ENCODE data around the gene SRGAP3.

Gene SRGAP3

GRCh38 chr3:8984526-8984925 lies 264.9 kb downstream of the SRGAP3 start:
- Histone ChIP-seq H3K4me1 (ENCODE audit: control insufficient read depth, insufficient read depth, low read length) (no peaks in the 10 kb centered on the region), H3K9me3 (replicated peaks; ENCODE audit: low read length) (no peaks in the 10 kb centered on the region), H3K27me3 (ENCODE audit: control insufficient read depth, insufficient read depth, low read length) (peaks cover 18% of the 10 kb centered on the region), H3K4me3 (ENCODE audit: low read length) (no peak overlapping the region), H3K4me2 (ENCODE audit: low read length) (no peak overlapping the region), H3K9ac (ENCODE audit: low read depth, low read length) (no peak overlapping the region), H3K36me3 (ENCODE audit: insufficient read depth, low read length) (no peaks in the 10 kb centered on the region)

GRCh38 chr3:8984081-8984480 lies 265.4 kb downstream of the SRGAP3 start:
- Histone ChIP-seq H3K4me2 (ENCODE audit: low read length) (no peak overlapping the region), H3K4me1 (ENCODE audit: control insufficient read depth, insufficient read depth, low read length) (no peaks in the 10 kb centered on the region), H3K36me3 (ENCODE audit: insufficient read depth, low read length) (no peaks in the 10 kb centered on the region), H3K9me3 (replicated peaks; ENCODE audit: low read length) (no peaks in the 10 kb centered on the region), H3K27me3 (ENCODE audit: control insufficient read depth, insufficient read depth, low read length) (peaks cover 18% of the 10 kb centered on the region), H3K9ac (ENCODE audit: low read depth, low read length) (no peak overlapping the region), H3K4me3 (ENCODE audit: low read length) (no peak overlapping the region)

DNA sequence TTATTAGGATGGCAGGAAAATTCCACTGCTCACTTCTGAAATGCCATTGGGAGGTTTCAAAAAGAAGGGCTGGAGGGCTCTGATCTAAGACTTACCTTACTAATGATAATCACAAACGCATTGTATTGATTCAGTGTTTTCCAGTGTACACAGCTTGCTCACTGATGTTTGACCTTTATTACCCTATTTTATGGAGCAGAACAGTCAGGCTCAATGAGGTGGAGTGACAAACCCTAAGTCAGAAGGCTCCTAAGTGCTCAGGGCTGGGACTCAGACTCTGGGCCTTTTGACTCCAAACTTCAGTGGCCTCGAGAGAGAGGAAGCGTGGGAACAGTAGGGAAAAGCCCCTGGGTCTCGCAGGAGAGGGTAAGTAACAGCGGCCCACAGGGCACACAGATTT lies 265.9 kb downstream of the SRGAP3 start:
- Histone ChIP-seq H3K4me3 (ENCODE audit: low read length) (no peak overlapping the region), H3K4me1 (ENCODE audit: control insufficient read depth, insufficient read depth, low read length) (no peaks in the 10 kb centered on the region), H3K4me2 (ENCODE audit: low read length) (no peak overlapping the region), H3K9ac (ENCODE audit: low read depth, low read length) (no peak overlapping the region), H3K27me3 (ENCODE audit: control insufficient read depth, insufficient read depth, low read length) (peaks cover 18% of the 10 kb centered on the region), H3K36me3 (ENCODE audit: insufficient read depth, low read length) (no peaks in the 10 kb centered on the region), H3K9me3 (replicated peaks; ENCODE audit: low read length) (no peaks in the 10 kb centered on the region)

DNA sequence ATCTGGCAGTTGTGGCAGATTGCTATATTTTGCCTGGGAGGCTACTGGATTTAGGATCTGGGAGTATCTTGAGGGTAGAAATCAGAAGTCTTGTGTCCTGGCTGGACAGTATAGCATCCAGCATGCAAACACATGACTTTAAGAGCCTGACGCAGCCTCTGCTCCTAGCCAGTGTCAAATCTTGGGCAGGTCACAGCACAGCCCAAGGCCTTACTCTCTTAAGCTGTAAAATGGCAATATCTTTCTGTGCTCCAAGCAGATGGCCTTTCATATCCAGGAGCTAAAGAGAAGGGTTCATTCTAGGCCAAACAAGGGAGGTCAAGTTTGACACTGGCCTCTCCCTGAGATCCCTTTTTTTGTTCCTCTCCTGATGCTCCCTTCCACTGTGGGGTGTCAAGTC lies 266.4 kb downstream of the SRGAP3 start:
- Histone ChIP-seq H3K4me3 (ENCODE audit: low read length) (no peak overlapping the region), H3K9ac (ENCODE audit: low read depth, low read length) (no peak overlapping the region), H3K4me2 (ENCODE audit: low read length) (no peak overlapping the region), H3K4me1 (ENCODE audit: control insufficient read depth, insufficient read depth, low read length) (no peaks in the 10 kb centered on the region), H3K9me3 (replicated peaks; ENCODE audit: low read length) (no peaks in the 10 kb centered on the region), H3K36me3 (ENCODE audit: insufficient read depth, low read length) (no peaks in the 10 kb centered on the region), H3K27me3 (ENCODE audit: control insufficient read depth, insufficient read depth, low read length) (peaks cover 18% of the 10 kb centered on the region)

GRCh38 chr3:8982509-8982908 lies 266.9 kb downstream of the SRGAP3 start:
- Histone ChIP-seq H3K36me3 (ENCODE audit: insufficient read depth, low read length) (no peaks in the 10 kb centered on the region), H3K9ac (ENCODE audit: low read depth, low read length) (no peak overlapping the region), H3K4me1 (ENCODE audit: control insufficient read depth, insufficient read depth, low read length) (no peaks in the 10 kb centered on the region), H3K27me3 (ENCODE audit: control insufficient read depth, insufficient read depth, low read length) (peaks cover 22% of the 10 kb centered on the region), H3K9me3 (replicated peaks; ENCODE audit: low read length) (no peaks in the 10 kb centered on the region), H3K4me3 (ENCODE audit: low read length) (no peak overlapping the region), H3K4me2 (ENCODE audit: low read length) (no peak overlapping the region)

- no peak overlapping the region for H3K4me2 ChIP-seq (ENCODE audit: low read length)
- H3K36me3 ChIP-seq (ENCODE audit: insufficient read depth, low read length), result no peaks in the 10 kb centered on the region
- no peaks in the 10 kb centered on the region for H3K4me1 ChIP-seq (ENCODE audit: control insufficient read depth, insufficient read depth, low read length)
- H3K9ac ChIP-seq (ENCODE audit: low read depth, low read length), result no peak overlapping the region
- H3K4me3 ChIP-seq (ENCODE audit: low read length), result no peak overlapping the region
- H3K9me3 ChIP-seq (replicated peaks; ENCODE audit: low read length), result no peaks in the 10 kb centered on the region
- H3K27me3 ChIP-seq (ENCODE audit: control insufficient read depth, insufficient read depth, low read length), result peaks cover 28% of the 10 kb centered on the region
Measured at GRCh38 chr3:8981700-8982099, 267.7 kb downstream of the SRGAP3 start.

DNA sequence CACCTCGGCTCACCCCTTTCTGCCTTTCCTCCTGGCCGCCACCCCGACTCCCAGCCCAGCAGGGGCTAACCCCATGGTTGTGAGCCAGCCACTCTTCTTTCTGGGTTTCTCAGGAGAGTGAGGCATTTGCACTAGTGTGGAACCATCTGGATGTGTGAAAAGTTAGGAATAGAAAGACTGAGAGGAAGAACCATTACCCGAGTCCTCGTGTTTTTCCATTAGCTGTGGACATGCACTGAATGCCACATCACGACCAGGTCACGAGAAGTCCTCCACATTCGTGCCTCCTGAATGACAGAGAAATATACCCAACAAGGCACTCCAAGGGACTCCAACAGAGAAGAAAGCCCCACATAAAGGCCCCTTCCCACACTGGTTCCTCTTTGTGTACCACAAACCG lies 268.1 kb downstream of the SRGAP3 start:
- Histone ChIP-seq H3K4me3 (ENCODE audit: low read length) (no peak overlapping the region), H3K4me1 (ENCODE audit: control insufficient read depth, insufficient read depth, low read length) (no peaks in the 10 kb centered on the region), H3K9me3 (replicated peaks; ENCODE audit: low read length) (no peaks in the 10 kb centered on the region), H3K36me3 (ENCODE audit: insufficient read depth, low read length) (no peaks in the 10 kb centered on the region), H3K4me2 (ENCODE audit: low read length) (no peak overlapping the region), H3K27me3 (ENCODE audit: control insufficient read depth, insufficient read depth, low read length) (peaks cover 28% of the 10 kb centered on the region), H3K9ac (ENCODE audit: low read depth, low read length) (no peak overlapping the region)

DNA sequence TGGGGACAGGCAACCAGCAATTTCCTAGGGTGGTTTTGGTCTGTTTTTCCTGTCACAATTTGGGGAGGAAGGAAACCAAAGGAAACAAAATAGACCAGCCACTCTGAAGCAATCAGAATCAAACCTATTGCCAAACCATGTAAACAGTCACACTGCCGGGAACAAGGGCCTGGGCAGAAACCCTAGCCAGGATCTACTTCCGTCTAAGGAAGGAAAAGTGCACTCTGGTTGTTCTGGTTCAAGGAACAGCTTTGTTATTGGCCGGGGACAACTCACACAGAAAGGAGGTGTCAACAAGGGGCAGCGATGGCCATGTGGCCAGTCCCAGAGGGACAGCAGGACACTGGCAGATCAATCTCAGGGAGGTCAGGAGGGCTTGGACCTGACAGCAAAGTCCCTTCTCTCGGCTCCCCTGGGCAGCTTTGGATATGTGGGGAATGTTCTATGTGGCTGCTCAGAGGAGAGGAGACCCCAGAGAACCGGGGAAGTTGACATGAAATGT lies 268.6 kb downstream of the SRGAP3 start:
- Histone ChIP-seq H3K4me3 (ENCODE audit: low read length) (no peak overlapping the region), H3K27me3 (ENCODE audit: control insufficient read depth, insufficient read depth, low read length) (peaks cover 28% of the 10 kb centered on the region), H3K4me2 (ENCODE audit: low read length) (no peak overlapping the region), H3K9ac (ENCODE audit: low read depth, low read length) (no peak overlapping the region), H3K4me1 (ENCODE audit: control insufficient read depth, insufficient read depth, low read length) (no peaks in the 10 kb centered on the region), H3K9me3 (replicated peaks; ENCODE audit: low read length) (no peaks in the 10 kb centered on the region), H3K36me3 (ENCODE audit: insufficient read depth, low read length) (no peaks in the 10 kb centered on the region)

- Histone ChIP-seq H3K9ac (ENCODE audit: low read depth, low read length) (no peak overlapping the region), H3K4me3 (ENCODE audit: low read length) (no peak overlapping the region), H3K4me1 (ENCODE audit: control insufficient read depth, insufficient read depth, low read length) (no peaks in the 10 kb centered on the region), H3K27me3 (ENCODE audit: control insufficient read depth, insufficient read depth, low read length) (peaks cover 28% of the 10 kb centered on the region), H3K9me3 (replicated peaks; ENCODE audit: low read length) (no peaks in the 10 kb centered on the region), H3K36me3 (ENCODE audit: insufficient read depth, low read length) (no peaks in the 10 kb centered on the region), H3K4me2 (ENCODE audit: low read length) (no peak overlapping the region)
Measured at GRCh38 chr3:8979262-8979661, 270.2 kb downstream of the SRGAP3 start.

- H3K4me1 ChIP-seq (ENCODE audit: control insufficient read depth, insufficient read depth, low read length), result no peaks in the 10 kb centered on the region
- H3K9ac ChIP-seq (ENCODE audit: low read depth, low read length), result no peak overlapping the region
- no peaks in the 10 kb centered on the region for H3K36me3 ChIP-seq (ENCODE audit: insufficient read depth, low read length)
- H3K27me3 ChIP-seq (ENCODE audit: control insufficient read depth, insufficient read depth, low read length), result peaks cover 28% of the 10 kb centered on the region
- H3K9me3 ChIP-seq (replicated peaks; ENCODE audit: low read length), result no peaks in the 10 kb centered on the region
- H3K4me2 ChIP-seq (ENCODE audit: low read length), result no peak overlapping the region
- H3K4me3 ChIP-seq (ENCODE audit: low read length), result no peak overlapping the region
Measured at GRCh38 chr3:8978551-8978950, 270.9 kb downstream of the SRGAP3 start.

GRCh38 chr3:8976540-8977182 lies 272.8 kb downstream of the SRGAP3 start:
- Histone ChIP-seq H3K4me2 (ENCODE audit: low read length) (no peak overlapping the region), H3K4me1 (ENCODE audit: control insufficient read depth, insufficient read depth, low read length) (no peaks in the 10 kb centered on the region), H3K9me3 (replicated peaks; ENCODE audit: low read length) (no peaks in the 10 kb centered on the region), H3K4me3 (ENCODE audit: low read length) (no peak overlapping the region), H3K27me3 (ENCODE audit: control insufficient read depth, insufficient read depth, low read length) (peaks cover 28% of the 10 kb centered on the region), H3K9ac (ENCODE audit: low read depth, low read length) (no peak overlapping the region), H3K36me3 (ENCODE audit: insufficient read depth, low read length) (no peaks in the 10 kb centered on the region)

Data from skeletal muscle satellite cell (primary cell).